Transverse colon (tissue), 3 donors: ENCODE results near the gene MBP.

Source experiments
- CTCF ChIP-seq, 5 experiments: fragments of 200-600 bp in 3 of 5; fragments of 450-650 bp in 2 of 5; sonication (generic) in 3 of 5; IDR thresholded peaks; 1 replicate in 2 of 5; 2 replicates in 3 of 5; pipeline ENCODE4 v1.5.1; 2016 to 2017; ENCODE audit warnings: antibody characterized with exemption in 5 of 5, inconsistent platforms in 3 of 5, mild to moderate bottlenecking in 2 of 5, moderate library complexity in 1 of 5
- POLR2A ChIP-seq: fragments of 450-650 bp; IDR thresholded peaks from one replicate; pipeline ENCODE4 v1.6.1; 2016; ENCODE audit warnings: antibody characterized with exemption, mild to moderate bottlenecking, moderate library complexity

- TF ChIP-seq POLR2A (no peak), CTCF (IDR thresholded peaks at IDR 0.05) (no peak)
Measured at GRCh38 chr18:77155031-77155430, 22.4 kb upstream of the MBP start.
